Transverse colon (tissue), 4 donors: ENCODE data around the gene SUSD4. TPM values are rescaled to one million over a fixed set of nuclear protein-coding genes. Genes with fewer than 3 reads are reported as not detected.

Experiments
- DNase-seq: peaks from one replicate; pipeline ENCODE4 v3.0.0-alpha.2; 2019
- H3K27ac ChIP-seq, 4 donors: fragments of 200-600 bp; sonication (generic); 2 replicates each; pipeline ENCODE4 v1.5.1; 2016 to 2018; ENCODE audit warnings: inconsistent platforms in 4 of 4
- H3K27me3 ChIP-seq: fragments of 200-600 bp; sonication (generic); 2 replicates; pipeline ENCODE4 v1.5.1; 2017; ENCODE audit warnings: inconsistent platforms
- H3K36me3 ChIP-seq, 4 donors: fragments of 200-600 bp; sonication (generic); 2 replicates each; pipeline ENCODE4 v1.5.1; 2017 to 2019; ENCODE audit warnings: inconsistent platforms in 4 of 4
- H3K4me1 ChIP-seq, 4 donors: fragments of 200-600 bp; sonication (generic); 2 replicates each; pipeline ENCODE4 v1.5.1; 2017 to 2020; ENCODE audit warnings: inconsistent platforms in 4 of 4
- H3K4me3 ChIP-seq, 4 donors: fragments of 200-600 bp; sonication (generic); 1 replicate in 1 of 4; 2 replicates in 3 of 4; pipeline versions ENCODE4 v1.5.1 to v1.6.1; 2017 to 2019; ENCODE audit warnings: inconsistent platforms in 4 of 4
- H3K9me3 ChIP-seq, 2 donors: fragments of 200-600 bp; sonication (generic); 2 replicates each; pipeline ENCODE4 v1.5.1; 2017 to 2019; ENCODE audit warnings: inconsistent platforms in 2 of 2
- CTCF ChIP-seq, 5 experiments: fragments of 200-600 bp in 3 of 5; fragments of 450-650 bp in 2 of 5; sonication (generic) in 3 of 5; IDR thresholded peaks; 1 replicate in 2 of 5; 2 replicates in 3 of 5; pipeline ENCODE4 v1.5.1; 2016 to 2017; ENCODE audit warnings: antibody characterized with exemption in 5 of 5, inconsistent platforms in 3 of 5, mild to moderate bottlenecking in 2 of 5, moderate library complexity in 1 of 5
- EP300 ChIP-seq: sonication (generic); formaldehyde crosslinking; IDR thresholded peaks from one replicate; pipeline ENCODE4 v1.6.1; 2017; ENCODE audit warnings: antibody characterized with exemption, low read depth
- POLR2A ChIP-seq: fragments of 450-650 bp; IDR thresholded peaks from one replicate; pipeline ENCODE4 v1.6.1; 2016; ENCODE audit warnings: antibody characterized with exemption, mild to moderate bottlenecking, moderate library complexity
- POLR2AphosphoS5 ChIP-seq, 3 donors: sonication (generic); formaldehyde crosslinking; IDR thresholded peaks; one replicate each; pipeline ENCODE4 v1.6.1; 2016; ENCODE audit warnings: antibody characterized with exemption in 3 of 3
- WGBS, 2 donors: methylation state at CpG; one replicate each; pipeline ENCODE4 v1.1.5; 2018; ENCODE audit warnings: low coverage in 1 of 2; 5-methylcytosine and 5-hydroxymethylcytosine counted together
- in situ Hi-C, 4 donors: fragments of 200-750 bp; cut with MboI; loops; one replicate each; pipeline versions ENCODE4 v1.15.0 to v1.15.1; 2017; ENCODE audit warnings: low sequenced_read_pairs in 3 of 4, low pct_ligation_motif_present in 1 of 4, low pct_unique_long_range_greater_than_20kb in 1 of 4
- intact Hi-C: fragments of 100-400 bp; cut with DNase I; formaldehyde crosslinking; loops from one replicate; pipeline ENCODE4 v1.15.1; 2023; ENCODE audit warnings: low total_unique reads
- total RNA-seq, 4 donors: library from RNA; depleted of rRNA; stranded (reverse); fragments of >200 nt; gene quantifications; one replicate each; pipeline ENCODE4 v1.1.0, GENCODE V29; 2016

Gene SUSD4
- total RNA-seq, 4 donors from 2014 or later = 0.32 to 1.2 TPM; not detected in 2

GRCh38 chr1:223334156-223334555 lies 29.8 kb downstream of the SUSD4 start:
- Histone ChIP-seq H3K9me3 (no peaks in the 10 kb centered on the region), H3K4me3 (no peak overlapping the region), H3K4me1 (no peaks in the 10 kb centered on the region), H3K27ac (no peak overlapping the region), H3K27me3 (no peaks in the 10 kb centered on the region), H3K36me3 (no peaks in the 10 kb centered on the region)
- TF ChIP-seq POLR2A (no peak), EP300 (no peak), CTCF (IDR thresholded peaks at IDR 0.05) (no peak), POLR2AphosphoS5 (IDR thresholded peaks at IDR 0.05) (no peak)
- WGBS, 2 donors = 69 to 81% methylated on average over 2 of the region's 2 CpGs
- in situ Hi-C loops (no loop called here), intact Hi-C loops (no loop called here)
- DNase-seq = no peak

DNA sequence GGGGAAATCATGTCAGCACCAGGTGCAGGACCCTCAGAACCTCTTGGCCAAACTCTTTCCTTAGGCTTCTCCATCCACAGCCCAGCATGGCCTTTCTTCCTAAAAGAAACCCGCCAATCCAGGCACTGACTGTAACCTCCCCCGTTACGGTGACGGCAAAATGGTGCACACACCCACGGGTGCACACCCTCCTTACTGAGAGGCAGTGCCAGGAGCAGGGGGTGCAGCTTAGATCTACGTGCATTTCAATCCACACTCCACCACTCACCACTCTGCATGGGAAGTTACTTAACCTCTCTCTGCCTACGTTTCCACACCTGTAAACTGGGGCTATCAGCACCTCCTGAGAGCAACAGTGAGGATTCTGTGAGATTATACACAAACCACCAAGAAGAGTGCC lies 31.0 kb downstream of the SUSD4 start:
- DNase-seq = no peak
- Histone ChIP-seq H3K27ac (no peak overlapping the region), H3K36me3 (no peaks in the 10 kb centered on the region), H3K9me3 (no peaks in the 10 kb centered on the region), H3K27me3 (no peaks in the 10 kb centered on the region), H3K4me3 (no peak overlapping the region), H3K4me1 (no peaks in the 10 kb centered on the region)
- WGBS, 2 donors = 92 to 93% methylated on average over 3 to 7 of the region's 7 CpGs
- TF ChIP-seq POLR2AphosphoS5 (IDR thresholded peaks at IDR 0.05) = no peak
- no peak for TF ChIP-seq CTCF (IDR thresholded peaks at IDR 0.05)
- no peak for TF ChIP-seq EP300
- TF ChIP-seq POLR2A = no peak
- in situ Hi-C loops (no loop called here), intact Hi-C loops (no loop called here)

GRCh38 chr1:223331929-223332328 lies 32.0 kb downstream of the SUSD4 start:
- no peaks in the 10 kb centered on the region for H3K9me3 ChIP-seq
- 53% methylated on average over 1 of the region's 1 CpG; no CpG with 5 or more reads in 1 of the 2 donors for WGBS, 2 donors
- intact Hi-C loops = no loop called here
- H3K27me3 ChIP-seq = no peaks in the 10 kb centered on the region
- no peak for TF ChIP-seq EP300
- TF ChIP-seq POLR2AphosphoS5 (IDR thresholded peaks at IDR 0.05) = no peak
- TF ChIP-seq CTCF (IDR thresholded peaks at IDR 0.05) = no peak
- TF ChIP-seq POLR2A = no peak
- H3K4me3 ChIP-seq = no peak overlapping the region
- H3K36me3 ChIP-seq = no peaks in the 10 kb centered on the region
- in situ Hi-C loops = no loop called here
- DNase-seq = no peak
- H3K4me1 ChIP-seq = no peaks in the 10 kb centered on the region
- H3K27ac ChIP-seq = no peak overlapping the region

- H3K27ac ChIP-seq = no peak overlapping the region
- H3K4me1 ChIP-seq = no peaks in the 10 kb centered on the region
- in situ Hi-C loops = no loop called here
- no peaks in the 10 kb centered on the region for H3K9me3 ChIP-seq
- TF ChIP-seq EP300 (no peak), CTCF (IDR thresholded peaks at IDR 0.05) (no peak), POLR2A (no peak), POLR2AphosphoS5 (IDR thresholded peaks at IDR 0.05) (no peak)
- no peaks in the 10 kb centered on the region for H3K36me3 ChIP-seq
- H3K27me3 ChIP-seq = no peaks in the 10 kb centered on the region
- H3K4me3 ChIP-seq = no peak overlapping the region
- intact Hi-C loops = no loop called here
- DNase-seq = no peak
- 76% methylated on average over 4 of the region's 4 CpGs; no CpG with 5 or more reads in 1 of the 2 donors for WGBS, 2 donors
Observed at GRCh38 chr1:223331301-223331700, 32.7 kb downstream of the SUSD4 start.
